CD4-positive, alpha-beta T cell treated with Interleukin-17A for 1 hour (primary cell): ENCODE measurements around the gene SFT2D1.
"Not testable (repeated sequence)": the region's sequence is repeated elsewhere in the genome, so short reads cannot be mapped to it uniquely, and the experiment has no call there.

Source experiments
- DNase-seq: peaks from one replicate; pipeline ENCODE4 v3.0.0-alpha.2; 2020

SFT2D1 gene

GRCh38 chr6:166342349-166343149, at the start of gene SFT2D1:
SFT2D1 (minus strand) TSS chr6:166342545; CDS start chr6:166342481, 64 bp downstream.
- DNase-seq: peak; percentile 83

GRCh38 chr6:166389119-166389518, 46.8 kb upstream of the SFT2D1 start:
- no peak for DNase-seq

GRCh38 chr6:166388290-166389004, 46.1 kb upstream of the SFT2D1 start:
- no peak for DNase-seq

GRCh38 chr6:166387642-166388289, 45.4 kb upstream of the SFT2D1 start:
- DNase-seq: no peak

- DNase-seq: not testable (repeated sequence)
These were observed 44.8 kb upstream of the SFT2D1 start for GRCh38 chr6:166387098-166387497.

GRCh38 chr6:166386111-166386510, 43.8 kb upstream of the SFT2D1 start:
- DNase-seq: no peak

GRCh38 chr6:166383802-166384363, 41.5 kb upstream of the SFT2D1 start:
- DNase-seq: peak; percentile 43

GRCh38 chr6:166382933-166383801, 40.8 kb upstream of the SFT2D1 start, which contains the start of gene MPC1:
MPC1 (minus strand) TSS chr6:166382940; CDS start chr6:166382876, 64 bp downstream.
- peak; percentile 94 for DNase-seq

GRCh38 chr6:166382500-166382932, 40.2 kb upstream of the SFT2D1 start:
- no peak for DNase-seq

GRCh38 chr6:166381733-166382499, 39.6 kb upstream of the SFT2D1 start:
- peak; percentile 70 for DNase-seq

GRCh38 chr6:166381381-166381732, 39.0 kb upstream of the SFT2D1 start:
- DNase-seq: no peak

GRCh38 chr6:166379800-166380199, 37.5 kb upstream of the SFT2D1 start:
- DNase-seq: no peak

GRCh38 chr6:166379103-166379586, 36.8 kb upstream of the SFT2D1 start:
- no peak for DNase-seq

GRCh38 chr6:166377721-166378120, 35.4 kb upstream of the SFT2D1 start:
- DNase-seq: no peak

- DNase-seq: no peak
These were observed 32.7 kb upstream of the SFT2D1 start for GRCh38 chr6:166375013-166375412.

- no peak for DNase-seq
These were observed 28.1 kb upstream of the SFT2D1 start for GRCh38 chr6:166370489-166370888.

- no peak for DNase-seq
These were observed 27.4 kb upstream of the SFT2D1 start for GRCh38 chr6:166369782-166370181.

- no peak for DNase-seq
These were observed 24.6 kb upstream of the SFT2D1 start for GRCh38 chr6:166366921-166367320.

GRCh38 chr6:166365806-166366205, 23.5 kb upstream of the SFT2D1 start:
- no peak for DNase-seq

GRCh38 chr6:166365221-166365620, 22.9 kb upstream of the SFT2D1 start:
- DNase-seq: no peak

GRCh38 chr6:166364456-166364855, 22.1 kb upstream of the SFT2D1 start:
- no peak for DNase-seq
